ENCODE results near the gene ARHGAP32. TPM values are rescaled to one million over a fixed set of nuclear protein-coding genes. Genes with fewer than 3 reads are reported as not detected.

ARHGAP32 gene
- total RNA-seq, 1 experiment from 2014 or later: 8.9 TPM

- DNase-seq (ENCODE audit: low read depth): no peak
These were observed 230.5 kb downstream of the ARHGAP32 start for GRCh38 chr11:128961645-128962044.

DNA sequence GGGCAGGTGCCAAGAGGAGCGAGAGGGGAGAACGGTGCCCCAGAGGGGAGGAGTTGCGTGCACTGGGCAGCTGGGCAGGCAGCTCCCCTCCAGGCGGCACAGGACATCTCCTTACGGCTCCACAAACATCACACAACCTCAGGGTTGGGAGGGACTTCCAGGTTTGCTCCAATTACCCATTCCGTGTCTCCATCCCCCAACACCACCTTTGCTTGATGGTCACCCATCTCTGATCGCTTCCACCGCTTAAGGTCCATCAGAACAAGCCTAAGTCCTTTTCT is 235.0 kb downstream of the ARHGAP32 start:
- DNase-seq (ENCODE audit: low read depth): no peak

DNA sequence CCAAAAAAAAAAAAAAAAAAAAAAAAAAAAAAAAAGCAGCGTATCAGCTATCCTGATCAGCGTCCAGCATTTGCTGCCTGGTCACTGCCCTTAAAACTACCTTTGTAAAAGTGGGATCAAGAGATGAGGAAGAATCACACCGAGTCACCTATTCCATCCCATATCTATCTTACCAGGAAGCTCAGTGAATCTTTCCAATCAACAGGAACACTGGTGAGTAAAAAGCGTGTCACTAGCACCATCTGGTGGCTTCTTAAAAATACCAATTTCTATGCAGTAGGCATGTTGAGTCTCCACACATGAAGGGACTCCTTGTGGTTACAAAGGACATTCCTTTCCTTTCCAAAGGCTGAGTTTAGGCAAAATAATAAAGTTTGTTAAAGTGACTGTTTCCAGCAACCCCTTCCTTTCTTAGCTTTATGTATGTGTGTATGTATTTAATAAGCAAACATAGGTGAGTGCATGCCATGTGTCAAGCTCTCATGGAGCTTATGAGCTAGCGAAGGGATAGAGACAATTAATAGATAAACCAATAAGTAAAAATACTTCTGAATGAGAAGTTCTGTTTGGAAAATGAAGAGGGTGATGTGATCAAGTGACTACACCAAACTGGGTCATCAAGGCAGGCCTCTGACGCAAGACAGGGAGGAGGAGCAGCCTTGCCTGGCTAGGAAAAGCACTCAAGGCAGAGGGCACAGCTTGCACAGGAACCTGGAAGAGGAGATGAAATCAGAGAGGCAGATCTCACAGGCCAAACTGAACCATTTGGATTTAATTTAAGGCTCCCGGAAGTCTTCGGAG is 235.5 kb downstream of the ARHGAP32 start:
- DNase-seq (ENCODE audit: low read depth): peak; percentile 72

GRCh38 chr11:128955636-128956035 is 236.5 kb downstream of the ARHGAP32 start:
- DNase-seq (ENCODE audit: low read depth): no peak

DNA sequence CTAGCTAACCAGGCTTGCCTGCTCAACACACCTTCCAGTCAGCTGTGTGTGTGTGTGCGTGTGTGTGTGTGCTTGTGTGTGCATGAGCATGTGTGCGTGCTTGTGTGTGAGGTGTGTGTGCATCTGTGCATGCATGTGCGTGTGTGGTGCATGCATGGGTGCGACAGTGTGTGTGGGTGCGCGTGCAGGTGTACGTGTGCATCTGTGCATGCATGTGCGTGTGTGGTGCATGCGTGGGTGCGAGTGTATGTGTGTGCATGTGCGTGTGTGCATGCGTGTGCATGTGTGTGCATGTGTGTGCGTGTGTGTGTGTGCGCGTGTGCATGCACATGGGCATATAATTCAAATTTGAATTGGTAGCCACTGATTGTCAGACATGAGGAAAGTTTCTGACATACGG is 239.0 kb downstream of the ARHGAP32 start:
- DNase-seq (ENCODE audit: low read depth): no peak

GRCh38 chr11:128949791-128950454 is 242.2 kb downstream of the ARHGAP32 start:
- DNase-seq (ENCODE audit: low read depth): no peak

- peak; percentile 26 for DNase-seq (ENCODE audit: low read depth)
These were observed 243.5 kb downstream of the ARHGAP32 start for GRCh38 chr11:128948583-128948982.

DNA sequence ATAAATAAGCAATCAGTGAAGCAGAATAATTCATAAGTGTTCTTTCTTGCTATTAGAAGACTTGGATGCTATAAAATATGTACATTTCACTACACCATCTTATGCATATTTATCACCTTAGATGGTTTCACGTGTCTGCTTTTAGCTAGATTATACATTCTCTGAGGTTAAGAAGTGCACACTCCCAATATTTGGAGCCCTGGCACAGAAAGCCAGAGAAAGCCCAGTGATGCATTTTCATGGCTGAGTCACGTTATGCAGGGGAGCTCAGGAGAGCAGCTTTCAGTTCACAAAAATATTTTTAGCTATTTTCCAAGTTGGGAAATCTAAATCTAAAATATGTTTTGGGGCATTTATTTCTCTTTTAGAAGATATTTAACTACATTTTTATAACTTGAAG is 244.4 kb downstream of the ARHGAP32 start:
- no peak for DNase-seq (ENCODE audit: low read depth)

DNA sequence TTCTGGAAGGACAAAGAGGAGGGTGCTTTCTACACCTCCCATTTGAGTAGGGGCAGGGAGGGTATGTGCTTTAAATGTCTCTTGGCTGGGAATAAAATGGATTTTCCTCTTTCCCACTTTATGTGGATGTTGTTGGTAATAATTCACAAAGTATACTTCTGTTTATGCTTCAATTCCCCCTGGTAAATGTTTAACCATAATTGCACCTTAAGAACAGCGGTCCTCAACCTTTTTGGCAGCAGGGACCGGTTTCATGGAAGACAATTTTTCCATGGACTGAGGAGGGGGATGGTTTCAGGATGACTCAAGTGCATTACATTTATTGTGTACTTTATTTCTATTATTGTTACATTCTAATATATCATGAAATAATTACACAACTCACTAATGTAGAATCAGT is 245.5 kb downstream of the ARHGAP32 start:
- no peak for DNase-seq (ENCODE audit: low read depth)

- DNase-seq (ENCODE audit: low read depth): no peak
These were observed 248.6 kb downstream of the ARHGAP32 start for GRCh38 chr11:128943428-128943976.

DNA sequence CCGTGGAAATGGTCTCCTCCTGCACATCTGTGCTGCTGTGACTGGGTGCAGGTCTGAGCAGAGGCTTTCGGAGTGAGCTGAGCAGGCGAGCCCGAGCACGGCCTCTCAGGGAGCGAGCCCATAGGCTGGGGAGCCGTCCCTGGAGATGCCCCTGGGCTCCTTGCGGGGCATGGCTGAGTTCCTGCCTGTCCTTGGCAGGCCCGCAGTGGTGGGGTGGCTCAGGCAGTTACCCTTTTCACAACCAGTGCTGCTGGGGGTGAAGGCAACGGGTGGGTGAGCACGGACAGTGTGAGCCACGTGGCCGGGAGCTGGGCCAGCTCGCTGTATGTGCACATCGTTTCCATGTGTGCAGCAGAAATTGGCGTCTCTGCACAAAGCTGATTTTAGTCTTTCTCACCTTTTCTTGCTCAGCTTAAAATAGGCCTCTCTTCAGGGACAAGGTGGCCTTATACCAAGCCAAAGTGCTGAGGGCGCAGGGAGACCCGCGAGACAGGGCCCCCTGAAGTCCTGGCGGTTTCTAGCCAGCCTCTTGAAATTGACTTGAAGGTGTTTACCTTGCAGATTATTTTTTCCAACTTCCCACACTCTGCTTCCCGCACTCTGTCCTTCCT is 249.2 kb downstream of the ARHGAP32 start, which contains the start of gene TP53AIP1:
Gene TP53AIP1 (minus strand): TSS at position 55 of the 611 bp plus-strand sequence. CDS start 5,053 bp downstream, outside the sequence.
- no peak for DNase-seq (ENCODE audit: low read depth)

DNA sequence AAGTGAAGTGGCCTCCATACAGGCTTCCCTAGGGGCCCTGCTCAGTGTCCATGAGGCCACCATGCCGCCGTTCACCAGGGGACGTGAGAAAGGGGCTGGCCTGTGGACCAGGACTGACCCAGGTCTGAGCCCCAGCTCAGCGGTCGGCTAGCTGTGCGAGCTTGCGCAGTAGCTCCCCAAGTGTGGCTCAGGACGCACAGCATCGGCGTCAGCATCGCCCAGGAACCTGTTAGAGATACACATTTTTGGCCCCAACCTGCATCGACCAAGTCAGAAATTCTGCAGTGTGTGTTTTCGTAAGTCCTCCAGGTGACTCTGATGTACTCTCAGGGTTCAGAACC is 249.9 kb downstream of the ARHGAP32 start:
- no peak for DNase-seq (ENCODE audit: low read depth)

GRCh38 chr11:128941573-128942271 is 250.4 kb downstream of the ARHGAP32 start:
- DNase-seq (ENCODE audit: low read depth): no peak

- no peak for DNase-seq (ENCODE audit: low read depth)
These were observed 251.0 kb downstream of the ARHGAP32 start for GRCh38 chr11:128941110-128941509.

GRCh38 chr11:128940603-128941002 is 251.5 kb downstream of the ARHGAP32 start:
- DNase-seq (ENCODE audit: low read depth): no peak

DNA sequence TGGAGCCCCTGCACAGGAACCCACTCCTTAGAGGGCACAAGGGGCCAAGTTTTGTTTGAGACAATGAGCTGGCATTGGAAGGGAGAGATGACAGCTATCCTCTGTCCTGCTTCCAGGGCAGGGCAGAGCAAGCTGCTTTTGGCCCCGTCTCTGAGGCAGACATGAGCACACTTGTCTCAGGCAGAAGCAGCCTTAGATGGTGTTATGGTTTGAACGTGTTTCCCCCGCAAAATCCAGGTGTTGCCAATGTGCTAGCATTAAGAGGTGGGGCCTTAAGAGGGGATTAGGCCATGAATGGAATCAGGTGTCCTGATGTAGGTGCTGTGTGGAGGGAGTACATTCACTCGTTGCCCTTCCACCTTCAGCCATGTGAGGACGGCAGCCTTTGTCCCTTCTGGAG is 252.0 kb downstream of the ARHGAP32 start:
- no peak for DNase-seq (ENCODE audit: low read depth)

- peak; percentile 41 for DNase-seq (ENCODE audit: low read depth)
These were observed 252.5 kb downstream of the ARHGAP32 start for GRCh38 chr11:128939591-128939990.

DNA sequence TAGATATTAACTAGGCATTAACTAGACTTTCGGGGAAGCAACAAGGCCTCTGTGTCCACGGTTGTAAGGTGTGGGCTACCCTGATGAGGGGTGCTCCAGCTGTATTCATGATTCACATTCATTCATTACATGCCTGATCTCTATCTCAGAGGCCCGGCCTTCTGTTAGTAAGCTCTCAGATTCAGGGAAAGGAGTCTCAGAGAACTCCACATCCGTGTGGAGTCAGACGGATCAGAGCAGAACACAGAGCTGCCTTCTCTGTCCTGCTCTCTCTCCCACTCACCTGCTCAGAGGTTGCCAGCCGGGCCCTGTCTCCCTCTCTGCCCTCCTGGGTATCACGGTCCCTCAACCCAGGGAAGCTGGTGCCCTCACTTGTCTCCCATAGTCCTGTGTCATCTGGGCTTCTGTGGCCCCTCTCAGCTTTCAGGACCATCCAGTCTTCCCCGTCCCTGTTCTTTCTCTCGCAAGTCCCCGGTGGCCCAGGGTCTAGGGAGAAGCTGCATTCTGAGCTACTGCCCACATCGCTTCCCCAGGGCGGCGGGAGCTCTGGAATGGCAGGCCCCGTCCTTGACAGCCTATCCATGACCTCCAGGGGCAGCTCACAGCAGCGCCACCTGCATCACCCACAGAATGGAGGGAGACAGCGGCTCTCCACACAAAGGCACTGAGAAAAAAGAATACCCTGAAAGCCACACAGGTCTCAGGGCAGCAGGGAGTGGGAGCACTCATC is 253.8 kb downstream of the ARHGAP32 start:
- no peak for DNase-seq (ENCODE audit: low read depth)

DNA sequence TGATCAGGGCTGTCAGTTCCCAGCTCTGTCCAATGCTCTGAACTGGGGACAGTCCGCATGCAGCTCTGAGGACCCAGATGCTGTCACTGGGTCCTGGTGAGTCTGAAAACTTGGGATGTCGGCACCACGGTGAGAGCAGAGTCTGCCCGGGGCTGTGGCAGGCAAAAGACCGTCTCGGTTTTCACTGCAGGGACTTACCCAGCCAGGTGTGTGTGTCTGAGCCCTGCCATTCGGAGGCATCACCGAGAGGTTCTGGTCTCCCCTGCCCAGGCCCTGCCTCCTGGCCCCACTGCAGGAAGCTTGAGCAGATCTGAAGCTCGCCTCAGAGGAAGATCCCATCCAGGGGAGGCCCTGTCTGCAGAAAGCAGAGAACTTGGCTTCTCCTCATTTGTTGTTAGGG is 254.6 kb downstream of the ARHGAP32 start:
- DNase-seq (ENCODE audit: low read depth): no peak

DNA sequence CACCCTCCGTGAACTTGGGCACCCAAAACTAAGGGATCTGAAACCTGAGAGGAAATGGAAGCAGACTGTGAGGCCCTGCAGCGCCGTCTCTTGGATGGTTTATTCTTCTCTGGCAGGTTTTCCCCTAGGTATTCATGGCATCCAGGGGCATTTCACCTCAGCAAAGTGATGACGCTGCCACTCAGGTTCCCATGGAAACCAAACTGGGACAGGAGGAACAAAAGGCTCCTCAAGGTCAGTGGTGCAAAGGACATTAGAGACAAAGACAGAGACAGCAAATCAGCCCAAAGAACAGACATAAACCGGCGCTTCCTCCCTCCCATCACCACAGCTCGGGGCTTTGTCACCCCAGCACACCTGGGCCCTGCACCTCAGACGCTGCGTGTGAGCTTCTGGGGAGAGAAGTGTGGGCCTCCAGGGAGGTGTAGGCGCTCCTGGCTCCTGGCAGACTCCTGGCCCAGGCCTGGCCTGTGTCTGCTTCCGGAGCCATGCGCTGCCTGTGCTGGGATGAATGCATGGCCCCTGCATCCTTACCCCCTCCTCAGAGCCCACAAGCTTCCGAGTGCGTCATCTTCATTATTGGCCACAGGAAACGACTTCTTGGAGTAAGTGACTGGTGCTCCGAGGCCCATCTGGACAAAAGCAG is 255.4 kb downstream of the ARHGAP32 start:
- DNase-seq (ENCODE audit: low read depth): no peak

- DNase-seq (ENCODE audit: low read depth): no peak
These were observed 257.2 kb downstream of the ARHGAP32 start for GRCh38 chr11:128934926-128935325.
